SW480 (cell line): ENCODE results near the gene ABCD3.
"Not testable (repeated sequence)": the region's sequence is repeated elsewhere in the genome, so short reads cannot be mapped to it uniquely, and the experiment has no call there.

ENCODE experiments used
- DNase-seq: peaks from one replicate; pipeline ENCODE4 v3.0.0-alpha.2; 2016; ENCODE audit warnings: low spot score

The ABCD3 gene

DNA sequence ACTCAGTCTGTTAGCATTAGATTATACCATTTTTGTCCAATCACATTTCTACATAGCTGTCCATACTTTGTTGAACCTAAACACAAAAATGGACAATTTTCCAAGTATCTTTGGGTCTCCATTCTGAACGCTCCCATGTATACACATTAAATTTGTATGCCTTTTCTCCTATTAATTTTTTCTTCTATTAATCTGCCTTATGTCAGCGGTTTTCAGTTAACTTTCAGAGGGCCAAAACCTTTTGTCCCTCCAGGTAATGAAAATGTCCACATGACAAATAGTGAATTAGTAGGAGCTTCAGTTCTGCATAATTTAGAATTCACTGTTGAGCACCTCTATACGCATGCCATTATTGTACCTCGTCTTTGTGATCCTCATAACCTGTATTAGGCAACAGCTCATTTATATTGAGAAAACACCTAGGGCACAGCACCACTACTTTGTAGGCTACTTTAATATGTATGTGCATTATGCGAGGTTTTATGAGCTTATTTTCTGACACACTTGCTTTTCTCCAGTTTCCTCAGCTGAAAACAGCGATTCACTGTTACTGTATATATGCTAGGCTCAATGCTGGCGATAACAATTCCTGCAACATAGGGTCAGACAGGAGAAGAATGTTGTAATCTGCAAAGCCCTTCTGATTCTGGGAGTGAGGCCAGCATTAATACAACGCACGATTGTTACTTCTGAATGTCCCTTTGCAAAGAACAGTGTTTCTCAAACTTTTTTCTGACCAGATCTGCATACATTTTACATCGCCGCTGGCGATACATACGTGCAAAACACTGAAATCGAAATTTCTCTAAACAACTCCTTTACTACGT lies 1.1 kb upstream of the ABCD3 start:
- peak; percentile 53 for DNase-seq

DNA sequence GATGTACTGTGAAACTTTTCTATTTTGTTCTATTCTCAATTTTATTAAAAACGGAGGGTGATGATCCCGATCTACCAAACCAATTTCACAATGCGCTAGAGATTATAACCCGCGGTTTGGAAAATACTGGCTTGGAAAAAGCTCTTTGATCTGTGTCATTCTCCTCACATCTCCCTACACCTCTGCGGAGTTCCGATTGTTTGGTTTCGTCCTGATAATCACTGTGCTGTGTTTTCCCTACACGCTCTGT lies 536 bp upstream of the ABCD3 start:
- no peak for DNase-seq

DNA sequence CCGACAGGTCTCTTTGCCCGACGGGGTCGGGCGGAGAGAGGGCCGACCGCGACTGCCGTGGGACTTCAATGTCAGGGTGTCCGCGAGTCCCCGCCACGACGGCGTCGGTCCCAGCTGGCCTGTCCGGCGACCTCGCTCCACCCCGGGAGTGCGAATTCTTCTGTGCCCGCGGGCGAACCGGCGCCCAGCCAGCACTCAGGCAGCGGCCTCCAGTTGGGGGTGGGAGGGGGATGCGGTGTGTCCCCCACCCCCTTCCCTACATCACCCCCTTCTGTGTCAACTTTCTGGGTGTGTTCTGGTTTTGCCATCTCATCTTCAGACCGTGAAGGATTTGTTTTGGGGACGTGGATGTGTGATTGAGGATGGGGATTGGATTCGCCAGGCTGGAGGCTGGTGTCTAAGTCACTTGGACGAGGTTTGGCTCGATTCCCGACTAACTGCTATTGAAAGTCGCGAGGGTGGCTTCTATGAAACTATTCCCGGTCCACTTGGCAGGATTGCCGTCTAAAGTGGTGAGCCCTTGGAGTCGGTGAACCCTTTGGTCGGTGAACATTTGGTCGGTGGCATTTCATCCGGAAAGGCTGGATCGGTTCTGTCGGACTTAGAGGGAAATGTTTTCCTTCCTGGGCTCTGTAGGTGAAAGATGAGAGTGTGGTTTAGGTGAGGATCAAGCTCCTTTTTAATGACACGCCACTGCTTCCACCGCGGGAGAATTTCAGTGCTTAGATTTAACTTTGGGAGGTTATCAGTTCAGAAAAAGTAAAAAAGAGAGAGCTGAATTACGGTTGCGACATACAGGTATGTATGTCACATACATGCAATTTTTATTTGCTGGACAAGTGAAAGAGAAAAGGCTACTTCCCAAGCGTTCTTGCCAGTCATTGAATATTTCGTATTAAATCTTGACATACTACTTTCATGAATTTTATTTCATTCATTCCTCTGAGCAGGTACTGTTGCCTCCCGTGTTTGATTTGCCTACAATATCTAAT lies 771 bp downstream of the ABCD3 start:
- DNase-seq, result peak; percentile 54

DNA sequence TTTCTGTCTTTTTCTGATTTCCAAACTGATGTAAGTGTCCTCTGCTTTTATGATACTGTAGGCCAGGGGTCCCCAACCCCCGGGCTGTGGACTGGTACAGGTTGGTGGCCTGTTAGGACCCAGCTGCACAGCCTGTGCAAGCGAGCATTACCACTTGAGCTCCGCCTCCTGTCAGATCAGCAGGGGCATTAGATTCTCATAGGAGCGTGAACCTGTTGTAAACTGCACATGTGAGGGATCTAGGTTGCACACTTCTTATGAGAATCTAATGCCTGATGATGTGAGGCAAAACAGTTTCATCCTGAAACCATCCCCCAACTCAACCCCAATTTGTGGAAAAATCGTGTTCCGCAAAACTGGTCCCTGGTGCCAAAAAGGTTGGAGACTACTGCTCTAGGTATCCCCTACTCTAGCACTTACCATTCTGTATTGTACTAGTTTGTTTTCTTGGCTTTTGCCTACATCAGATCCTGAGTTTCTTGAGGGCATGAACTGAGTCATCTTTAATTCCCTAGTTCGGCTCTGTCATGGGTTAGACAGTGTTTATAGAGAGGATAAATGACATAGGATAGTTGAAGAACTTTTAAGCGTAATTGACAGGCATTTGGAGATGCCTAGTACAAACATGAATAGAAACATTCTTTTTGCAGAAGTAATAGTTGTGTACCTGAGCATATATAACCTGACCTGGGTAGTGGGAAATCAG lies 4.1 kb downstream of the ABCD3 start:
- DNase-seq, result no peak

DNA sequence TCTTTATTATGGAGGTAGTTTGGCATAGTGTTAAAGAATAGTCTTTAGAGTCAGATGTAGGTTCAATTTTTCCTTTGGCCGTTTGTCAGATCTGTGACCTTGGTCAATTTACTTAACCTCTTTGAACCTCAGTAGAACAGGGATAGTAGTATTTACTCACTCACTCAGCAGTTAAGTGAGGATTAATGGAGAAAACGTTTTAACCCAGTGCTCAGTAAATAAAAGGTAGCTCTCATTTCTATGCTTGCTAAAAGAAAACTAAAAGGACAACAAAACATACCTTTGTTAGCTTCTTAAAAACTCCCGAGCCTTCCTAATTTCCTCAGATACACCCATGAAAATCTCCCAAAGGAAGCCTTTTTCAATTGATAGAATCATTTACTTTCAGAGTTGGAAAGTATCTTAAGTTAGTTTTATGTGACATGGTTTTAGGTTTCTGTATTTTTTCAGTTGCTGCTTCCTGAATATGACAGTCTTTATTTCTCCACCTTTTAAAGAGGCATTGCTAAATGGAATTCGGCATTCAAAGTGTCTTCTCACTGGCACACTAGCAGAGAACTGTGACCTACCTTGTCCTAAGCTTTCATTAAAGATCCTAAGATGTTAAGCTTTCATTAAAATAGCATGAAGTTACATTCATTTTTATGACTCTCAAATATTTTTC lies 7.8 kb downstream of the ABCD3 start:
- DNase-seq, result no peak

DNA sequence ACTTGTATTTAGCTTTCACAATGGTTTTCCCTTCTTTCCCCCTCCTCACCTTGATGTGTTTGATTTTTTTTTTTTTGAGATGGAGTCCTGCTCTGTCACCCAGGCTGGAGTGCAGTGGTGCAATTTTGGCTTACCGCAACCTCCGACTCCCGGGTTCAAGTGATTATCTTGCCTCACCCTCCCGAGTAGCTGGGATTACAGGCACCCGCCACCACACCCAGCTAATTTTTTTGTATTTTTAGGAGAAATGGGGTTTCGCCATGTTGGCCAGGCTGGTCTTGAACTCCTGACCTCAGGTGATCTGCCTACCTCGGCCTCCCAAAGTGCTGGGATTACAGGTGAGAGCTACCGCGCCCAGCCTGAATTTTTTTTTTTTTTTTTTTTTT lies 8.3 kb downstream of the ABCD3 start:
- not testable (repeated sequence) for DNase-seq

DNA sequence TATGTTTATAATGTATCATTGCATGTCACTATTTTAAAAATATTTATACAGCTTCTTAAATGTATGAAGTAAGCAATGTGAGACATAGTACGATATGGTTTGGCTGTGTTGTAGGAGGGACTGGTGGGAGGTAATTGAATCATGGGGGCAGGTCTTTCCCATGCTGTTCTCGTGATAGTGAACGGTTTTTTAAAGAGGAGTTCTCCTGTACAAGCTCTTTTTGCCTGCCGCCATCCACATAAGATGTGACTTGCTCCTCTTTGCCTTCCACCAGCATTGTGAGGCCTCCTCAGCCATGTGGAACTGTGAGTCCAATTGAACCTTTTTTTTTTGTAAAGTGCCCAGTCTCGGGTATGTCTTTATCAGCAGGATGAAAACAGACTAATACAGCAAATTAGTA lies 10.3 kb downstream of the ABCD3 start:
- DNase-seq, result no peak

DNA sequence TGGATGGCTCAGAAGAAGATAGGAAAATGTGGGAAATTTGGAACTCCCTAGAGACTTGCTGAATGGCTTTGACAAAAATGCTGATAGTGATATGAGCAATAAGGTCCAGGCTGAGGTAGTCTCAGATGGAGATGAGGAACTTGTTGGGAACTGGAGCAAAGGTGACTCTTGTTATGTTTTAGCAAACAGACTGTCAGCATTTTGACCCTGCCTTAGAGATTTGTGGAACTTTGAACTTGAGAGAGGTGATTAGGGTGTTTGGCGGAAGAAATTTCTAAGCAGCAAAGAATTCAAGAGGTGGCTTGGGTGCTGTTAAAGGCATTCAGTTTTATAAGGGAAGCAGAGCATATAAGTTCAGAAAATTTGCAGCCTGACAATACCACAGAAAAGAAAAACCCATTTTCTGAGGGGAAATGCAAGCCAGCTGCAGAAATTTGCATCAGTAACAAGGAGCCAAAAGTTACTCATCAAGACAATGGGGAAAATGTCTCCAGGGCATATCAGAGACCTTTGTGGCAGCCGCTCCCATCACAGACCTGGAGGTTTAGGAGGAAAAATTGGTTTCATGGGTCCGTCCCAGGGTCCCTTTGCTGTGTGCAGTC lies 10.8 kb downstream of the ABCD3 start:
- not testable (repeated sequence) for DNase-seq

DNA sequence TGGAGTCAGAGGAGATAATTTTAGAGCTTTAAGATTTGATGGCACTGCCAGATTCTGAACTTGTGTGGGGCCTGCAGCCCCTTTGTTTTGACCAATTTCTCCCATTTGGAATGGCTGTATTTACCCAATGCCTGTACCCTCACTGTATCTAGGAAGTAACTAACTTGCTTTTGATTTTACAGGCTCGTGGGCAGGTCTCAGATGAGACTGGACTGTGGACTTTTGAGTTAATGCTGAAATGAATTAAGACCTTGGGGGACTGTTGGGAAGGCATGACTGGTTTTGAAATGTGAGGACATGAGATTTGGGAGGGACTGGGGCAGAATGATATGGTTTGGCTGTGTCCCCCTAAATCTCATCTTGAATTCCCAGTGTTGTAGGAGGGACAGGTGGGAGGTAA lies 11.9 kb downstream of the ABCD3 start:
- DNase-seq, result not testable (repeated sequence)

DNA sequence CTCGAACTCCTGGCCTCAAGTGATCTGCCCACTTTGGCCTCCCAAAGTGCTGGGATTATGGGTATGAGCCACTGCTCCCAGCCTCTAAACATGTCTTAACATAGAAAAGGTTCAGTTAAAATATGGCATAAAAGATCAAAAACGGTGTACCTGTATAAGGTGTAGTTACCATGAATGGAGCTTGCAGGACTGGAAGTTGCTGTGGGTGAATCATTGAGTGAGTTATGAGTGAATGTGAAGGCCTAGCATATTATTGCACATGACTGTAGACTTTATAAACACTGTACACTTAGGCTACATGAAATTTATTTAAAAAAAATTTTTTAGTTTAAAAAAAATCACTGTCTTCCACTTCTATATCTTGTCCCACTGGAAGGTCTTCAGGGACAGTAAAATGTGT lies 15.7 kb downstream of the ABCD3 start:
- DNase-seq, result no peak

DNA sequence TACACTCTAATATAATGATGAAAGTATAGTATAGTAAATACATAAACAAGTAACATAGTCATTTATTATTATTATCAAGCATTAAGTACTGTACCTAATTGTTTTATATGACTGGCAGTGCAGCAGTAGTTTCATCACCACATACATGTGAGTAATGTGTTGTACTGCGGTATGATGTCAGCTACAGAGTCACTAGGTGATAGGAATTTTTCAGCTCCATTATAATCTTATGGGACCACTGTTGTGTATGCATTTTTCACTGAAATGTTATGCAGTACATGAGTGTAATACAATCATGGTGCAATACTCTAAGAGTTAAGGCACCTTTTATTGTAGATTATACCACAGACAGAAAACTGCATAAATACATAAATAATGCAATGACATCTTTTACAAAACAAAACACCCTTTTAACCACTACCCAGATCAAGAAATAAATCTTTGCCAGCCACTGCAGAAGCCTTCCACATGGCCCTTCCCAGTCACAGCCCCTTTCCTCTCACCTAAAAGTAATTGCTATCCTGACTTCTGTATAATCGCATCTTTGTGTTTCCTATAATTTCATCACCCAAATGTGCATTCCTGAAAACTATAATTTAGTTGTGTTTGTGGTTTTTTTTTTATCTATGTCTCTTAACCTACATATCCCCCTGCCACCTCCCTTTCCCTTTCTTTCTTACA lies 16.3 kb downstream of the ABCD3 start:
- no peak for DNase-seq

DNA sequence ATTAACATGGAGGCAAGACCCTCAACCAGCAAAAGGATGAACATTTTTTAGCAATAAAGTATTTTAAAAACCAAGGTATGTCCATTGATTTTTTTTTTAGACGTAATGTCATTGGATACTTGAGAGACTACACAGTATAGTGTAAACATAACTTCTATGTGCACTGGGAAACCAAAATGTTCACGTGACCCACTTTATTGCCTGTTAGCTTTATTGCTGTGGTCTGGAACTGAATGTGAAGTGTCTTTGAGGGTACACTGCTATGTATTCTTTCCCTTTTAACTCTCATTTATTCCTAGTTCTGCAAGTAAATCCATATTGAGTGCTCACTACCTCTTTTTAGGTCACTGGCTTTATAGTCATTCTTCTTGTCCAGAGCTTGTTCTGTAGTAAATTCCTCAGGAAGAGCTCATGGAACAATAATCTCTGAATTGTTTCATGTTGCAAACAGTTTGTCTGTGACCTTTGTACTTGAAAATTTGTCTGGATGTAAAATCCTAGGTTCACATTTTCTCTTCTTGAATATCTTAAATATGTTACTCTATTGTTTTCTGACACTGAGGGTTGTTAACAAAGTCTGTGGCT lies 20.6 kb downstream of the ABCD3 start:
- DNase-seq, result peak; percentile 72

DNA sequence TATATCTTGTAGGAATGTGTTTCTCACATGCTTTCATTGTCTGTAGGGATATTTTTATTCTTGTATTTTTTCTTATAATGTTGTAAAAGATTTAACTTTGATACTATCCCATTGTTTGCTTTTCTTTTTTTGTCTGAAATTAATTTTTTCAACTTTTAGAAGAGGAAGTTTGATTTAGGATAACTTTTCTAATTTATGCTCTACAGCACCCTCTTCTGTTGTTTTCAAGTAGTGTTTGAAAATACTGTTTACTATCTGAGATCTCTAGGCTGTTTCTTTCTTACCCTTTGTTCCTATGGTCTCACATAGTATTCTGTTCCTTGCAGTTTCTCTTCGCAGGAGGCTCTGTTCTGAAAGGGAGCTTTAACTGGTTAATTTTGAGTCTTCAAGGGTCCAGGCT lies 21.9 kb downstream of the ABCD3 start:
- DNase-seq, result no peak

DNA sequence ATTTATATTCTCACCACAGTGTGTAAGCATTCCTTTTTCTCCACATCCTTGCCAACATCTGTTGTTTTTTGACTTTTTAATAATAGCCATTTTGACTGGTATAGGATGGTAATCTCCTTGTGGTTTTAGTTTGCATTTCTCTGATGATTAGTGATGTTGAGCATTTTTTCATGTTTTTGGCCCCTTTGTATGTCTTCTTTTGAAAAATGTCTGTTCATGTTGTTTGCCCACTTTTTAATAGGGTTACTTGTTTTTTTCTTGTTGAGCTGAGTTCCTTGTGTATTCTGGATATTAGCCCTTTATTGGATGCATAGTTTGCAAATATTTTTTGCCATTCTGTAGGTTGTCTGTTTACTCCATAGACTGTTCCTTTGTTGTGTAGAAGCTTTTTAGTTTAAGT lies 24.9 kb downstream of the ABCD3 start:
- not testable (repeated sequence) for DNase-seq

DNA sequence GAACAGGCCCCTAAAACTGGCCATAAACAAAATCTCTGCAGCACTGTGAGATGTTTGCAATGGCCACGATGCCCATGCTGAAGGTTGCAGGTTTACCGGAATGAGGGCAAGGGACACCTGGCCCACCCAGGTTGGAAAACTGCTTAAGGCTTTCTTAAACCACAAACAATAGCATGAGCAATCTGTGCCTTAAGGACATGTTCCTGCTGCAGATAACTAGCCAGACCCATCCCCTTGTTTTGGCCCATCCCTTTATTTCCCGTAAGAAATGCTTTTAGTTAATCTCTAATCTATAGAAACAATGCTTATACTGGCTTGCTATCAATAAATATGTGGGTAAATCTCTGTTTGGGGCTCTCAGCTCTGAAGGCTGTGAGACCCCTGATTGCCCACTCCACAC lies 26.6 kb downstream of the ABCD3 start:
- not testable (repeated sequence) for DNase-seq

DNA sequence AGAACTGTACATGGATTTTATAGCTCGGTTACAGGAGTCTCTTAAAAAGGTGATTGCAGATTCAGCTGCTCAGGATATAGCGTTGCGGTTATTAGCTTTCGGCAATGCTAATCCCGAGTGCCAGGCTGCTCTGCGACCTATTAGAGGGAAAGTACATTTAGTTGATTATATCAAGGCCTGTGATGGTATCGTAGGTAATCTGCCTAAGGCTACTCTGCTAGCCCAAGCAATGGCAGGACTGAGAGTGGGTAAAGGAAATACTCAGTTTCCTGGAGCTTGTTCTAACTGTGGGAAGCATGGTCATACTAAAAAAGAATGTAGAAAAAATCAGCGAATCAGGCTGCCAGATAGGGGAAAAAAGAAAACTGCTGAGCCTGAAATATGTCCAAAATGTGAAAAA lies 27.5 kb downstream of the ABCD3 start:
- not testable (repeated sequence) for DNase-seq

DNA sequence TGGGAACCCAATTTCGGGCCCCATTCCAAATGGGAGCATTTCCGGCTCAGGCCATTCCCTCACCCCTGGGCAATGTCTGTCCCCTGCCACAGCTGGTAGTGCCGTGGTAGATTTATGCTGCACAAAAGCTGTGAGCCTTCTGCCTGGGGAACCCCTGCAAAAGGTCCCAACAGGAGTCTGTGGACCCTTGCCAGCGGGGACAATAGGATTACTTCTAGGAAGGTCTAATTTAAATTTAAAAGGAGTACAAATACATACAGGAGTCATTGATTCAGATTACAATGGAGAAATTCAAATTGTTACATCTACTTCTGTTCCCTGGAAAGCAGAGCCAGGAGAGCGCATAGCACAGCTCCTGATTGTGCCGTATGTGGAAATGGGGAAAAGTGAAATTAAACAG lies 28.0 kb downstream of the ABCD3 start:
- not testable (repeated sequence) for DNase-seq

DNA sequence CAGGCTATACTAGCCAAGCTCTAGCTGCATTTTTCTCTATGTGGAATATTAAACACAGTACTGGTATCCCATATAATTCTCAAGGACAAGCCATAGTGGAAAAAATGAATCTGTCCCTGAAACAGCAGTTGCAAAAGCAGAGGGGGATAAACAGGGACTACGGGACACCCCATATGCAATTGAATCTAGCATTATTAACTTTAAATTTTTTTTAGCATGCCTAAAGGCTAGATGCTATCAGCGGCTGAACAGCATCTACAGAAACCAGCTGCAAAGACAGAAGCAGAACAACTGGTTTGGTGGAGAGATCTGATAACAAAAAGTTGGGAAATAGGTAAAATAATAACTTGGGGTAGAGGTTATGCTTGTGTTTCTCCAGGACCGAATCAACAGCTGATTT lies 30.6 kb downstream of the ABCD3 start:
- not testable (repeated sequence) for DNase-seq

DNA sequence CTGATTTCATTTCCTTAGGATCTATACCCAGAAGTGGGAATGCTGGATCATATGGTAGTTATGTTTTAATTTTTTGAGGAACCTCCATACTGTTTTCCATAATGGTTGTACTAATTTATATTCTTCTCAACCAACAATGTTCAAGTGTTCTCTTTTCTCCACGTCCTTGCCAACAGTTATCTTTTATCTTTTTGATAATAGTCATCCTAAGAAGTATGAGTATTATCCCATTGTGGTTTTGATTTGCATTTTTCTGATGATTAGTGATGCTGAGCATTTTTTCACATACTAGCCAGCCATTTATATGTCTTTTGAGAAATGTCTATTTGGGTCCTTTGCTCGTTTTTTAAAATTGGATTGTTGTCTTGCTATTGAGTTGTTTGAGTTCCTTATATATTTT lies 38.5 kb downstream of the ABCD3 start:
- no peak for DNase-seq

DNA sequence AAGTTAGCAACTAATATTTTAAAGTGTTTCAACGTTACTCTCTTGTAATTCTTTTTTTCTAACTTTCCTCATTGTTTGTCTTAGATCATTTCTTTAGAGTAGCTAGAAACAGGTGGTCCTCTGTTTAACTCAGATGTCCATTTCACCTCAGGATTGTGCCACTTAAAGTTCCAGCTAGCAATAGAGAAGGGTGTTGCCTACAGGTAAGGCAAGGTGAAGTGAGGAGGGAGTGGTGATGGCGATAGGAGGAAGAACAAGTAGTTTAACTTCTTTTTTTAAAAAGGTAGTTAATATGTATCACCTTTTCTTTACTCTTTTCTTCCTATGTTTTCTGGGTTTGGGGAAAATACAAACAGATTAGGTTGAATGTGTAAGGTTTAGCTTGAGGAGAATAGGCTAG lies 44.4 kb downstream of the ABCD3 start:
- DNase-seq, result no peak
